Hepatocyte (in vitro differentiated cells): Measurements from ENCODE around the gene TCHHL1.

Experiments
- EZH2 ChIP-seq: fragments of 200-600 bp; sonication (generic); IDR thresholded peaks from 2 replicates; pipeline ENCODE4 v1.6.1; 2016; ENCODE audit warnings: antibody characterized with exemption, mild to moderate bottlenecking, borderline replicate concordance
- EZH2phosphoT487 ChIP-seq: fragments of 200-600 bp; sonication (generic); IDR thresholded peaks from one replicate; pipeline ENCODE4 v1.6.1; 2018; ENCODE audit warnings: antibody characterized with exemption, mild to moderate bottlenecking, low read depth, moderate library complexity; ENCODE audit not compliant: unreplicated experiment, severe bottlenecking
- TF ChIP-seq, protein P1 (sequence below): fragments of 200-600 bp; sonication (generic); IDR thresholded peaks from 2 replicates; pipeline ENCODE4 v1.5.1; 2016; ENCODE audit warnings: antibody characterized with exemption, mild to moderate bottlenecking; ENCODE audit not compliant: poor library complexity

DNA sequence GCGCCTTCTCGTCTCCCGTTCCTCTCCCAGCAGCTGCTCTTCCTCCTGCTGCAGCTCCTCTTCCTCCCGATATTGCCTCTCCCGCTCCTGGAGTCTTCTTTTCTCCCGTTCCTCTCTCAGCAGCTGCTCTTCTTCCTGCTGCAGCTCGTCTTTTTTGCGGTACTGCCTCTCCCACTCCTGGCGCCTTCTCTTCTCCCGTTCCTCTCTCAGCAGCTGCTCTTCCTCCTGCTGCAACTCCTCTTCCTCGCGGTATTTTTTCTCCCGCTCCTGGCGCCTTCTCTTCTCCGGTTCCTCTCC, 21.1 kb upstream of the TCHHL1 start:
- TF ChIP-seq, protein P1, sequence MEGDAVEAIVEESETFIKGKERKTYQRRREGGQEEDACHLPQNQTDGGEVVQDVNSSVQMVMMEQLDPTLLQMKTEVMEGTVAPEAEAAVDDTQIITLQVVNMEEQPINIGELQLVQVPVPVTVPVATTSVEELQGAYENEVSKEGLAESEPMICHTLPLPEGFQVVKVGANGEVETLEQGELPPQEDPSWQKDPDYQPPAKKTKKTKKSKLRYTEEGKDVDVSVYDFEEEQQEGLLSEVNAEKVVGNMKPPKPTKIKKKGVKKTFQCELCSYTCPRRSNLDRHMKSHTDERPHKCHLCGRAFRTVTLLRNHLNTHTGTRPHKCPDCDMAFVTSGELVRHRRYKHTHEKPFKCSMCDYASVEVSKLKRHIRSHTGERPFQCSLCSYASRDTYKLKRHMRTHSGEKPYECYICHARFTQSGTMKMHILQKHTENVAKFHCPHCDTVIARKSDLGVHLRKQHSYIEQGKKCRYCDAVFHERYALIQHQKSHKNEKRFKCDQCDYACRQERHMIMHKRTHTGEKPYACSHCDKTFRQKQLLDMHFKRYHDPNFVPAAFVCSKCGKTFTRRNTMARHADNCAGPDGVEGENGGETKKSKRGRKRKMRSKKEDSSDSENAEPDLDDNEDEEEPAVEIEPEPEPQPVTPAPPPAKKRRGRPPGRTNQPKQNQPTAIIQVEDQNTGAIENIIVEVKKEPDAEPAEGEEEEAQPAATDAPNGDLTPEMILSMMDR, result no peak
- TF ChIP-seq EZH2, result no peak
- no peak for TF ChIP-seq EZH2phosphoT487
